Neural progenitor cell (in vitro differentiated cells): Measurements from ENCODE around the gene GOSR2.

Experiments
- EZH2 ChIP-seq: fragments of 200-600 bp; sonication (generic); IDR thresholded peaks from 2 replicates; pipeline ENCODE4 v1.6.1; 2017; ENCODE audit warnings: antibody characterized with exemption, mild to moderate bottlenecking, moderate library complexity
- TF ChIP-seq, protein P1 (sequence below): fragments of 200-600 bp; sonication (generic); IDR thresholded peaks from 2 replicates; pipeline ENCODE4 v1.5.1; 2017; ENCODE audit warnings: antibody characterized with exemption, mild to moderate bottlenecking

DNA sequence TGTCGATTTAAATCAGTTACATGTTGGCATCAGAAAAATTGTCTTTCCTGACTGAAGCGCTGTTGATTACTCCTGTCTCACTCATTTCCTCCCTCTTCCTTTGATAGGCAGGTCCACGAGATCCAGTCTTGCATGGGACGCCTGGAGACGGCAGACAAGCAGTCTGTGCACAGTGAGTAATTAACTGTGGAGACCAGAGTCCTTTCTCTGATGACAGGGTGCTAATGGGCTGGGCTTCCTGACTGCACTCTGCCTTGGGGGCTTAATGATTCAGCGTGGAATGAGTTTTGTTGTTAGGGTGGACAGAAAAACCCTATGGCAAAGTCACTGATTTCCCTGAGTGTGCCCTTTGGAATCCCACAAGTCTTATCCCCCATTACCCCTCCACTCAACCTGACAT lies 6.5 kb downstream of the GOSR2 start:
- TF ChIP-seq, protein P1, sequence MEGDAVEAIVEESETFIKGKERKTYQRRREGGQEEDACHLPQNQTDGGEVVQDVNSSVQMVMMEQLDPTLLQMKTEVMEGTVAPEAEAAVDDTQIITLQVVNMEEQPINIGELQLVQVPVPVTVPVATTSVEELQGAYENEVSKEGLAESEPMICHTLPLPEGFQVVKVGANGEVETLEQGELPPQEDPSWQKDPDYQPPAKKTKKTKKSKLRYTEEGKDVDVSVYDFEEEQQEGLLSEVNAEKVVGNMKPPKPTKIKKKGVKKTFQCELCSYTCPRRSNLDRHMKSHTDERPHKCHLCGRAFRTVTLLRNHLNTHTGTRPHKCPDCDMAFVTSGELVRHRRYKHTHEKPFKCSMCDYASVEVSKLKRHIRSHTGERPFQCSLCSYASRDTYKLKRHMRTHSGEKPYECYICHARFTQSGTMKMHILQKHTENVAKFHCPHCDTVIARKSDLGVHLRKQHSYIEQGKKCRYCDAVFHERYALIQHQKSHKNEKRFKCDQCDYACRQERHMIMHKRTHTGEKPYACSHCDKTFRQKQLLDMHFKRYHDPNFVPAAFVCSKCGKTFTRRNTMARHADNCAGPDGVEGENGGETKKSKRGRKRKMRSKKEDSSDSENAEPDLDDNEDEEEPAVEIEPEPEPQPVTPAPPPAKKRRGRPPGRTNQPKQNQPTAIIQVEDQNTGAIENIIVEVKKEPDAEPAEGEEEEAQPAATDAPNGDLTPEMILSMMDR: no peak
- no peak for TF ChIP-seq EZH2
